NK-92 treated with Interleukin-12 subunit alpha and Interleukin-12 subunit beta, amount 100 ng/mL, for 24 hours (cell line): Measurements from ENCODE around the gene FMNL3.
"Not testable (repeated sequence)": the region's sequence is repeated elsewhere in the genome, so short reads cannot be mapped to it uniquely, and the experiment has no call there.

Experiments
- DNase-seq: peaks from one replicate; lab custom pipeline; 2025; lab: John Stamatoyannopoulos, UW

Gene FMNL3

DNA sequence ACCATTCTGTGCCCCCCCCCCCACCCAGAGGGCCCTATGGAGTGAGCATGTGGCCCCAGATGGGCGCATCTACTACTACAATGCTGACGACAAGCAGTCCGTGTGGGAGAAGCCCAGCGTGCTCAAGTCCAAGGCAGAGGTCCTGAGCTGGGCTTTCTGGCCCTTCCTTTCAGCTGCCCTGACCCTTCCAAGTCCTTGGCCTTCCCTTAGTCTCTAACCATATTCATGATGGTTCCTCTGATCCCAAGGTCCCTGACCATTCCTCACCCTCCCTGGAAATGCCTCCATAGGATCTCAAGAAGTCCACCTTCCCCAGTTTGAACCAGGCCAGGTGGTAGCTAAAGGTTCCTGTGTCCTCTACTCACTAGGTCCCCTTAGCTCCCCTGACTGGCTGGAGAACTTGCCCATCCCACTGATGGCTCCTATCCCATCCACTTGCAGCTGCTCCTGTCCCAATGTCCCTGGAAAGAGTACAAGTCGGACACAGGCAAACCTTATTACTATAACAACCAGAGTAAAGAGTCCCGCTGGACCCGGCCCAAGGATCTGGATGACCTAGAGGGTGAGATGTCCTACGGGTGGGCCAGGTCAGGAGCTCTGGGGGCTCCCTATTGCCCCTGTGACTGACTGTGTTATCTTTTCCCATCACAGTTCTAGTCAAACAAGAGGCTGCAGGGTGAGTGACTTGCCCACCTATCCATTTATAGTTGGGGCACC lies 74.1 kb downstream of the FMNL3 start:
- no peak for DNase-seq

DNA sequence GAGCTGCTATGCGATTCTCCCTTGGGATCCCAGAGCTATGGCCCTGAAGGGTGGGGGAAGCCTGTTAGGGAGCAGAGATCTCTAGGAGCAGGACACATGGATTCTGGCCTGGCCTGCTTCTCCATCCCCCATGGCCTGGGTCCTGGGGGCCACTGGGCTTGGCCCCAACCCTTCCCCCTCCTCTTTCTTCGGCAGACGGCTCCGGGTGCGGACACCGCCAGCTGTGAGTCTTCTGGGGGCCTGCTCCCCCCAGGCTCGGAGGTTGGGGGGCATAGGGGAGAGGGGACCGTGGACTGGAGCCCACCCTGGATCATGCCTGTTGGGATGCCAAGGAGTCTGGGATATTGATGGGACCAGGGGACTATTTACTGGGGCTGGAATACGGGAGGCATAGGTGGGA lies 74.8 kb downstream of the FMNL3 start:
- DNase-seq: no peak

DNA sequence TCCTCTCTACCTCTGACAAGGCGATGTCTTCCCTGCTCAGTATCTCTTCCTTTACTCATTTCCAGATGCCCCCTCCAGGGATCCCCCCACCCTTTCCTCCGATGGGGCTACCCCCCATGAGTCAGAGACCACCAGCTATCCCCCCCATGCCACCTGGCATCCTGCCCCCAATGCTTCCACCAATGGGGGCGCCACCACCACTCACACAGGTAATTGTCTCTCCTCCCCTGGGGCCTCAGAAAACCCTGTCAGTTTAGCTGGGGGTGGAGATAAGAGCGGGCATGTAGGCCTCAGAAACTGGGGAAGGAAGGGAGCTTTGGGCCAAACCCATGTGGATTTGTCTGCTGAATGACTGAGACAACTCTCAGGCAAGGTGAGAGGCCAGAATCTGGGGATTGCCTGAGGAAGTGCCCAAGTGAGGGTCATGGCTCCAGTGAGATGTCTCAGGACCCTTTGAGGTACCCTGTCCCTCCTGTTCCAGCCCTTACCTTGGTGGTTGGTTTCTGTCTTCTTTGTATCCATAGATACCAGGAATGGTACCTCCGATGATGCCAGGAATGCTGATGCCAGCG lies 75.8 kb downstream of the FMNL3 start:
- no peak for DNase-seq

DNA sequence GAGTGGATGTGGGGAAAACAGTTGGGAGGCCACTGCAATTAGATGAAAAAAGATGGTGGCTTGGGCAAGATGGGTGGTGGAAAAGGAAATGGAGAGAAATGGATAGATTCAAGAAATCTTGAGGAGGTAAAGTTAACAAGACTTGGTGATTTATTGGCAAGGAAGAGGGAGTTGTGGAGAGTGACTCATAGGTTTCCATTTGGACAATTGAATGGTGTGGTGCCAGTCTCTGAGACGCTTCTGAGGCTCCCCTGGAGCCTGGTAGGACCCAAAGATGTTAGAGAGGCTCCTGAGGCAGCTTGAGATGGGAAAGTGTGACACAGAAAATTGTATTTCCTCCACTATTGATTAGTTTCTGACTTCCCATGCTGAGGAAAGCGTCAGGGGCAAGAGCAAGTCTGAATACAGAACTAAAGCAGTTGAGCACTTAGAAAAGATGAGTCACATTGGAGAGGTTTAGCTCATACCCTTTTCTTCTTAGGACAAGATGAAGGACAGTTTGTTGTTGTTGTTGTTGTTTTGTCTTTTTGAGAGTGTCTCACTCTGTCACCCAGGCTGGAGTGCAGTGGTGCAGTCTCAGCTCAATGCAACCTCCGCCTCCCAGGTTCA lies 79.3 kb downstream of the FMNL3 start:
- no peak for DNase-seq

DNA sequence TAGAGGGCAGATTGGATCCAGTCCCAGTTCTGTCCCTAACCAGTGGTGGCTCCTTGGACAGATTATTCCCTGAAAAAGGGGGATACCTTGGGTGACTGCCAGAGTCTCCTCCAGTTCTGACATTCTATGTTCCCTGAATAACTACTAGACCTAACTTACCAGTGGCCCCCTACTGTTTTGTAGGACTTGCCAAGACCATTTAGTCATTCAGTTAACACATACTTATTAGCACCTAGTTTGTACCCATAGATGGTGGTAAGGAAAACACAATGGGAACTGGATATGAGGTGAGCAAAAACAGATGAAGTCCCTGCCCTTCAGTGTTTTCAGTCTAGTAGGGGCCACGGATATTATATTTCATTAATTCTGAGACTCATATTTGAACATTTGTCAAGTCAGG lies 80.4 kb downstream of the FMNL3 start:
- DNase-seq: no peak

DNA sequence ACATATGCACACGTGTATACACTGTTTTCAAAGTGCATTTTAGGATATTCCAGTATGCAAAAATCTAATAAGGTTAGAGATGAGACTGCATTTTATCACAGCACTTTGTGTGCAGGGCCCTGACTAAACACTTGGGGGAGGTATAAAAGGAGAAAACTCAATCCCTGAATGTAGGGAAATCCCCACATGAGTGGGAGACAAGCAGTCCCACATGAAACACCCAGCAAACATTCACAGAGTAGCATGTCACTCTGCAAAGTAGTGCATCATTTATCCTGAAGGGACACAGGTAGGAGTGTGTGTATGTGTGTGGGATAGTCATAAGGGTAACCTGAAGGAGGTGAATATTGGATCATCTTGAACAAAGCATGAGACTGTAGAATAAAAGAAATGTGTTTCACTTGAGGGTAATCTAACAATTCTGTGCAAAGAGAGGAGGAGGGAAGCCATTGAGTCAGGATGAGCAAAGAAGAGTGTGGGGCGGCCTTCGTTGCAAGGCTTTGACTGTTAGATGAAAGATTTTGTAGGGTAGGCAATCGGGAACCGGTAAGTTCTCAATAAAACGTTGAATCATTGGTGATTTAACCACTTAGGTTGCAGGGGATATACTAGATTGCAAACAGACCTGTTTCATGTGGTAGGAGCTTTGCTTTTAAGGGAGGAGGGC lies 80.9 kb downstream of the FMNL3 start:
- DNase-seq: no peak

DNA sequence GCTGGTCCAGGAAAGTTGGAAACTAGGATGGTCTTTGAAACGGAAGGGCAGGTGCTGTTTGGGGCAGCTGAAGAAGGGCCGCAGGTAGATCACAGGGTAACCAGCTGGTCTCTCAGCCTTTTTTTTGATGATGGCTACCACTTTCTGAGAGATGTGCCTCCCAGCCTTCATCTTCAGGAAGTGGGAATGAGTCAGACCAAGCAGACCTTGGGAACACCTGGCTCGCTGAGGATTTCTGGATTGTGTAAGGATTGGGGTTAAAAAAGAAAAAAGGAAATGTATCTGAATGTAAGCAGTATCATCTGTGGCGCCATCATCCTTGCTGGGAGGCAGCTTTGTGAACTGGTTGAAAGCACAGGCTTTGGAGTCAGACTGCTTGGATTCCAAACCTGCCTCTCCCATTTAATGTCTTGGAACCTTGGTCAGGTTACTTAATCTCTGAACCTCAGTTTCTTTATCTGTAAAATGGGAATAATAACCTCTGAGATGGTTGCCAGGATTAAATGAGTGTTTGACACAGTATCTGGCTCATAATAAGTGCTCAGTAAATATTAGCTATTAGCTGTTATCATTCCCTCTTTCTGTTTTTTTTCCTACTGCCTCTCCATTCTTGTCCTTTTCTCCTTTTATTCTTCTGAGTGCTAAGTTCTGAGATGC lies 82.2 kb downstream of the FMNL3 start:
- DNase-seq: no peak

DNA sequence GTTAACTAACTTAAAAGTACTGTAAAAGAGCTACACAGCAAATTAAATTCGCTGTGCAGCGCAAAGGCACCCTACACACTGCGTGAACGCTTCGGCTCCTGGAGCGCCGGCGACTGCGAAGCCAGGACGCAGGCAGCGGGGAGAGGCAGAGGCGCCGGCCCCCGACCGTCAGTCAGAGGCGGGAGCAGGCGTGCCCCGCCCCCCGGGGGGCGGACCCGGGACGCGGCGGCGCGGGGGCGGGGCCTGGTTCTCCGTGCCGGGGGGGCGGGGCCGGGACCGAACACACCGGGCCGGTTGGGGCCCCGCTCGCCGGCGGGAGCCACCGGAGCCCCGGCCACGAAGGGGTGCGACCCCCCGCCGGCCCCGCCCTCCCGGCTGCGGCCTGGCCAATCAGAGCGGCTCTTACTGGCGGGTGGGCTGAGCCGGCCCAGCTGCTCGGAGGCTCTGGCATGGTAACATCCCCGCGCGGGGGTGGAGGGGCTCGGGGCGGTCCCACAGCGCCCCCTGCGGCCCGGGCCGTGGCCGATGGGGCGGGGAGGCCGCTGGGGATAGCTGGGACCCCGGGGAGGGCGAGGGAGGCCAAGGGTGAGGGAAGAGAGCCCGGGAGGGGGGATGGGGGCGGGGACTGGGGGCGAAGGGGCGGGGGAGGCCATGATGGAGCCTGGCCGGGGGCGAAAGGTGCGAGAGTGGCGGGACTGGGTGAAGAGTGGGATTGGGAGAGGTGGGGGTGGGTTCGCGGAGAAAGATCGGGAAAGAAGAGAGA lies 83.9 kb downstream of the FMNL3 start, which contains the start of gene PRPF40B:
Gene PRPF40B, plus strand, starts transcription at position 420 of the 763 bp plus-strand sequence. Its CDS starts 30 bp downstream, at position 450.
- DNase-seq: peak; percentile 70

DNA sequence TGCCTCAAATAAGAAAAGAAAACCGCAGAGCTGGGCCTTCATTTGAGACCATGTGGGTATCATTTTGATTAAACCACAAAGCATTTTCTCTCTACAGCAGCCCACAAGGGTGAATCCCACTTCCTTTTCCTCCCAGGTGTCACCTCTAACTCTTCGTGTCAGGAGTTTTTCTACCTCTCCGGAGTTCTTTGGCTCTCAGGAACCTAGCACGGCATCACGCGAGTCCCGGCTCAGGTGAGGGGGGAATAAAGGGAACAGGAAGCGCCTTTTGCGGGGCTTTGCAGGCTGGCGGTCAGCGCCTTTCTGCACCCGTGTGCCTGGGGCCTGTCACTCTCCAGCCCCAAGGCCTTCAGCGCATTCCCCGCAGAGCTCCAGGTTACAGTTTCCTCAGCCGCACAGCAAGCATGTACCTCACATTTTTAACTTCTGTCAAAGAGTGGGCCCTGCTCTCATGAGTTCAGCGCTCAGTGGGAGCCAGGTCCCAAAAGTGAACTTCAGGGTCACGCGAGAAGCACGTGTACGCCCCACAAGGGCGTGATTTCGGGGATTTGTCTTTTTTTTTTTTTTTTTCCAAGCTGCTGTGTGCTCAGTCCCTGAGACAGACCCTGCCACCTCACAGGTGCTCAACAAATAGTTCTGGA lies 84.6 kb downstream of the FMNL3 start:
- DNase-seq: peak; percentile 35

DNA sequence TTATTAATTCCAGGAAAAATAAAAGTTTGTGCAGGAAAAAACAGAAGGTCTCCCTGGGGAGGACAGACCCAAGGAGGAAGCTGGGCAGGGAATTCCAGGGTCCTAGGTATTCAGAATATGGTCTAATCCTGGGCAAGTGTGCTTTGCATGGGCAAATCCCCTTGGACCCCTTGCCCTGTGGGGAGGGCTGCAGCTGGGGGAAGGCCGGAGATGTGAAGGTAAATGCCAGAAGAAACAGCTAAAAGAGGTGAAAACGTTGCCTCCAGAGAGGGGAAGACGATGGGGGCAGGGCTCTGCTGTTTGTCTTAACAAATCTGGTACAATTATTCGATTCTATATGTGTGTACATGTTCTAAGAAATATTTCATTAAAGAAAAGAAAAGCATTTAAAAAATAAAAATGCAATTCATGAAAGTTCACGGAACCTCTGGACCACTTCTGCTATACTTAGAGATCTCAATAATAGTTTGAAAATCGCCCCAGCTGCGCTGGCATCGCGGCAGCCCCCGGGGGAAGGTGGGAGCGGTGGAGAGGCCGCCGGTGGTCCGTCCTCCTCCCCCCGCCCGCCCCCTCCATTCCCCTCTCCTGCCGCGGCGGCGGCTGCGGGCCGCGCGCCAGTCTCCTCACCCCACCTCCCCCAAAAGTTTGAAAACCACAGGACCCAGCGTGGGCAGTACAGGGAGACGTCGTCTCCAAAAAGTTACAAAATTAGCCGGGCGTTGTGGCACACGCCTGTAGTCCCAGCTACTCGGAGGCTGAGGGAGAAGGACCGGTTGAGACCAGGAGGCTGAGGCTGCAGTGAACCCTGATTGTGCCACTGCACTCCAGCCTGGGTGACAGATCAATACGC lies 85.3 kb downstream of the FMNL3 start:
- no peak for DNase-seq

DNA sequence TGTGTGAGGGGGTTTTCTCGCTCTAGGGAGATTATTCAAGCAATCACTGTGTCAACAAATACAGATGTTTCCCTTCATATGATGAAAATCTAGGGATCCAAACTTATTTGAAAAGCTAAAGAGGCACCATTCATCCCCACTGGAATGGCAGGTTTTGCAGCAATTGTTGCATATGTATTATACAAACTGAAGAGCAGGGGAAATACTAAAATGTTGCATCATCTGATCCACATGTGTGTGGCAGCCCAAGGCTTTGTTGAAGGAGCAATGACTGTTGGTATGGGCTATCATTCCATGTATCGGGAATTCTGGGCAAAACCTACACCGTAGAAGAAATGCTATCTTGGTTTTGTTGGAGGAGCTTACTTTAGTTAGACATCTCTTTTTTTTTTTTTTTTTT lies 87.9 kb downstream of the FMNL3 start:
- DNase-seq: no peak

DNA sequence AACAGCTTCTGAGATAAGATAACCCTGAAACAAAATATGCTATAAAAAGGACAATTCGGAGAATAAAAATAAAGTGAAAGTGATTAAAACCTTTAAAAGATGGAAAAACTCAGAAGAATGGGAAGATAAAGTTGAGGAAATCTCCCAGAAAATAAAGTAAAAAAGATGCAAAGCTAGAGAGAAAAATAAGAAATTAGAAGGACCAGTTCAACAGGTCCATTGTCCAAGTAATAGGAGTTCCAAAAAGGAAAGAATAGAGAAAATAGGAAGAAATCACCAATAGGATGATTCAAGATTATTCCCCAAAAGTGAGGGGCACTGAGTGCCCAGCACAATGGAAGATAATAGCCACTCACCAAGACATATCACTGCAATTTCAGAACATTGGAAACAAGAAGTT lies 88.6 kb downstream of the FMNL3 start:
- DNase-seq: no peak

DNA sequence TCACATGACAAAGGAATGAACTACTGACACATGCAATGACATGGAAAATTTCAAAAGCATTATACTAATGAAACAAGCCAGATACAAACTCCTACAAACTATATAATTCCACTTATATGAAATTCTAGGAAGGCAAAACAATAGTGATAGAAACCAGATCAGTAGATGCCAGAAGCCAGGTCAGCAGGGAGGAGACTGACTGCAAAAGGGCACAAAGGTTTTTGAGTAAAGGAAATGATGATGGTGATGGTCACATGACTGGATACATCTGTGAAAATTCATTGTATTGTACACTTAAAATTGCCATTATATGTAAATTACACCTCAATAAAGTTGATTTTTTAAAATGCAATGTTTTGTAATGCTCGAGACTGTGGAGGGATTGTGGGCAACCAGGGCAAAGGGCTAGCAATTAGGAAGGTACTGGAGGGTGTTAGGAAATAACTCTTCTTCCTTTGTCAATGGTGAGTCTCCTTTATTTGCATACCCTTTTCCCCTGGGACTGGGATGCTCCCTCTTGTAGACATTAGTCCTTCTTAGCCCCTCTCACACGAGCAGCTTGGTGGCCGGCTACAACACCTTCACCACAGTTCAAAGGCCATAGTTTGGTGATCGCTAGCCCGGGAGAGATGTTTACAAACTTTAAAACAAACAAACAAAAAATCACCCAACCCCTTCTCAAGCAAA lies 90.5 kb downstream of the FMNL3 start:
- DNase-seq: no peak

DNA sequence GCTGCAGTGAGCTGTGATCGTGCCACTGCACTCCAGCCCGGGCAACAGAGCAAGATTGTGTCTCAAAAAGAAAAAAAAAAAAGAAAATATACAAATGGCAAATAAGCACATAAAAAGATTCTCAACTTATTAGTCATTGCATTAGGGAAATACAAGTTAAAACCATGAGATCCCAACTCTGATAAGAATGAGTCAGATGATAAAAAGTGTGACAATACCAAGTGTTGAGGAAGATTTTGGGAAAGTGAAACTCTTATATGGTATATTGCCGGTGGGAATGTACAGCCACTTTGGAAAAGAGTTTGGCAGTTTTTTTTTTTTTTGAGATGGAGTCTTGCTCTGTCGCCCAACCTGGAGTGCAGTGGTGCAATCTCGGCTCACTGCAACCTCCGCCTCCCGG lies 91.5 kb downstream of the FMNL3 start:
- no peak for DNase-seq

DNA sequence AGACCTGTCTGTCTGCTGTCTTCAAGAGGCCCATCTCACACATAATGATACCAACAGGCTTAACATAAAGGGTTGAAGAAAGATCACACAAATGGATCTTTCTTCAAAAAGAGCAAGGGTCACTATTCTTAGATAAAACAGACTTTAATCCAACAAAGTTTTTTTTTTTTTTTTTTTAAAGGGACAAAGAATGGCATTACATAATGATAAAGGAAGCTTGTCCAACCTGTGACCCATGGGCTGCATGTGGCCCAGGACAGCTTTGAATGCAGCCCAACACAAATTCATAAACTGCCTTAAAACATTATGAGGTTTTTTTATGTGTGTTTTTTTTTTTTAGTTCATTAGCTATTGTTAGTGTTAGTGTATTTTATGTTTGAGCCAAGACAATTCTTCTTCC lies 95.0 kb downstream of the FMNL3 start:
- DNase-seq: no peak

DNA sequence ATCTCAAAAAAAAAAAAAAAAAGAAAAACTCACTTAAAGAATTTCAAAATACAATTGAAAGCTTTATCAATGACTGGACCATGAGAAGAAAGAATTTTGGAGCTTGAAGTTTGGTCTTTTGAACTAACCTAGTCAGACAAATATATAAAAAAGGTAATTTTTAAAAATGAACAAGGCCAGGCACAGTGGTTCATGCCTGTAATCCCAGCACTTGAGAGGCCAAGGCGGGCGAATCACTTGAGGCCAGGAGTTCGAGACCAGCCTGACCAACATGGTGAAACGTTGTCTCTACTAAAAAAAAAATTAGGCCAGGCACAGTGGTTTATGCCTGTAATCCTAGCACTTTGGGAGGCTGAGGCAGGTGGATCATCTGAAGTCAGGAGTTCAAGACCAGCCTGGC lies 96.4 kb downstream of the FMNL3 start:
- not testable (repeated sequence) for DNase-seq

DNA sequence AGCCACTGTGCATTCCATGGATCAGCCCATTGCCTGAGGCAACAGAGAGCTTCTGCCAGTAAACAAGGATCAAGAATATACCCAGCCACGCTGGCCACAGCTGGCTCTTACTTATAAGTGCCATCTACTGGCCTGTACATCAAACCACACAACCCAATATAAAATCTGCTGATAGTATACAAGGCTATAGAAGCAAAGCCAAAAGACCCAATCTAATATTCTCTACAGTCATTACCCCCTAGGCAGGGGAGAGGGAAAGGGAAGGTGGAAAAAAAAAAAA lies 97.4 kb downstream of the FMNL3 start:
- DNase-seq: no peak

DNA sequence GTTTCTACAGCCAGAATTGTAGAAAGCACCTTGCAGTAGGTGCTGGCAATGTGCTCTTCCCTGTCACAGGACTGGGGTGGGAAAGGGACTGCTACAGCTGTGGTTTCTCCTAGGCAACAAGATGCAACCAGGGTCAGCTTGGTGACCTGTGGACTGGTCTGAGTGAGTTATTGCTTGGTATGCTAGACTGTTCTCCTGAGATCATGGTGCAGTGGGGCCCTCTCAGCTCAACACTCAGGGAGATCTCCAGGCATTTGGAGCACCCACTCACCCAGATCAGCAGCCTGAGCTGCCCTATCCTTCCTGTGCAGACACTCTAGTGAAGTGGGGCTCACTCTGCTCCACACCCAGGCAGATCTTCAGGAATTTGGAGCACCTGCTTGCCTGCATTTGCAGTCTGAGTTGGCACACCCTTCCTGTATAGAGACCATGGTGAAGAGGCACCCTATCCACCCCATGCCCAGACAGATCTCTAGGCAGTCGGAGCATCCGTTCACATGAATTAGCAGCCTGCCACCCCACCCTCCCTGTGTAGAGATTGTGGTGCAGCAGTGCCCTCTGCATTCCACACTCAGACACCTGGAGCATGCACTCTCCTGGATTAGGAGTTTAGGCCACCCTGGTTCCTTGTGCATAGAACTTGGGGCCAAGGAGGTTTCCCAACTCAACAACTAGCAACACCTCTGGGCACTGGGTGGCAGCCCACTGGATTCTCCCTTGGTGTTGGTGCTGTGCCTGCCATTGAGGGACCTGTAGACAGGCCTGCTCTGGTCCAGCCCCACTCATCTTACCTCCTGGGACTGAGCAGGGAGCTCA lies 97.9 kb downstream of the FMNL3 start:
- DNase-seq: no peak

DNA sequence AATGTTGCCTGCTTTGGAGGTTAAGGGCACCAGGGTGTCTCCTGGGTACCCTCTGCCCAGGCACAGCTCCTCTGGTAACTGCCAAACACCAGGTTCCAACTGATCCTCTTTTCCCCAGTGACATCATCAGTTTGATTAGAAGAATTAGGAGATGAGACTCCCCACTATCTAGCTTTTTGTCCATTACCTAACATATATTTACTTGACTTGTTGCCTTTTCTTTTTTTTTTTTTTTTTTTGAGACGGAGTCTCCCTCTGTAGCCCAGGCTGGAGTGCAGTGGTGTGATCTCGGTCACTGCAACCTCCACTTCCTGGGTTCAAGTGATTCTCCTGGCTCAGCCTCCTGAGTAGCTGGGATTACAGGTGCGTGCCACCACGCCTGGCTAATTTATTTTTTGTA lies 101.7 kb downstream of the FMNL3 start, which contains the start of gene FAM186B:
Gene FAM186B, minus strand, starts transcription at position 101 of the 400 bp plus-strand sequence. CDS start 162 bp downstream, outside the sequence.
- DNase-seq: not testable (repeated sequence)
